Activated CD4-positive, alpha-beta T cell treated with anti-CD3 and anti-CD28 coated beads, Interleukin-2, amount 50 U/mL, for 24 hours (primary cell): ENCODE measurements around the gene ADD2.
"Not testable (repeated sequence)": the region's sequence is repeated elsewhere in the genome, so short reads cannot be mapped to it uniquely, and the experiment has no call there.

ENCODE experiments used
- DNase-seq, 2 donors: peaks; one replicate each; pipeline ENCODE4 v3.0.0-alpha.2; 2020; ENCODE audit warnings: low read depth in 1 of 2, low spot score in 1 of 2

Gene ADD2

GRCh38 chr2:70647873-70648481, 120.0 kb downstream of the ADD2 start:
- DNase-seq = peak; percentile 54 to 63

- DNase-seq = no peak
Measured at GRCh38 chr2:70646420-70646818, 121.6 kb downstream of the ADD2 start.

GRCh38 chr2:70645733-70646419, 122.1 kb downstream of the ADD2 start:
- no peak for DNase-seq

GRCh38 chr2:70643715-70644114, 124.3 kb downstream of the ADD2 start:
- no peak for DNase-seq

- DNase-seq = no peak
Measured at GRCh38 chr2:70641263-70641784, 126.7 kb downstream of the ADD2 start.

GRCh38 chr2:70639841-70640436, 128.1 kb downstream of the ADD2 start:
- DNase-seq = no peak

- DNase-seq = no peak
Measured at GRCh38 chr2:70638561-70638960, 129.4 kb downstream of the ADD2 start.

GRCh38 chr2:70633508-70633907, 134.5 kb downstream of the ADD2 start:
- no peak for DNase-seq

- no peak for DNase-seq
Measured at GRCh38 chr2:70632966-70633365, 135.0 kb downstream of the ADD2 start.

GRCh38 chr2:70632388-70632787, 135.6 kb downstream of the ADD2 start:
- no peak for DNase-seq

GRCh38 chr2:70630761-70631160, 137.2 kb downstream of the ADD2 start:
- no peak for DNase-seq

- no peak for DNase-seq
Measured at GRCh38 chr2:70627211-70627898, 140.6 kb downstream of the ADD2 start.

- DNase-seq = no peak
Measured at GRCh38 chr2:70626254-70626990, 141.6 kb downstream of the ADD2 start.

- not testable (repeated sequence) for DNase-seq
Measured at GRCh38 chr2:70621536-70621935, 146.5 kb downstream of the ADD2 start.

GRCh38 chr2:70620020-70620419, 148.0 kb downstream of the ADD2 start:
- no peak for DNase-seq

GRCh38 chr2:70619167-70619566, 148.8 kb downstream of the ADD2 start:
- DNase-seq = no peak

GRCh38 chr2:70616168-70616694, 151.8 kb downstream of the ADD2 start:
- DNase-seq = no peak

- DNase-seq = no peak
Measured at GRCh38 chr2:70615222-70615621, 152.8 kb downstream of the ADD2 start.

GRCh38 chr2:70613521-70613920, 154.5 kb downstream of the ADD2 start:
- DNase-seq = no peak

GRCh38 chr2:70612574-70612973, 155.4 kb downstream of the ADD2 start:
- DNase-seq = no peak

GRCh38 chr2:70608373-70608772, 159.6 kb downstream of the ADD2 start:
- no peak for DNase-seq
